MV-4-11 (cell line): ENCODE measurements around the gene C1orf87.

ENCODE experiments used
- DNase-seq: peaks from one replicate; lab custom pipeline; 2025; lab: John Stamatoyannopoulos, UW

C1orf87 gene

DNA sequence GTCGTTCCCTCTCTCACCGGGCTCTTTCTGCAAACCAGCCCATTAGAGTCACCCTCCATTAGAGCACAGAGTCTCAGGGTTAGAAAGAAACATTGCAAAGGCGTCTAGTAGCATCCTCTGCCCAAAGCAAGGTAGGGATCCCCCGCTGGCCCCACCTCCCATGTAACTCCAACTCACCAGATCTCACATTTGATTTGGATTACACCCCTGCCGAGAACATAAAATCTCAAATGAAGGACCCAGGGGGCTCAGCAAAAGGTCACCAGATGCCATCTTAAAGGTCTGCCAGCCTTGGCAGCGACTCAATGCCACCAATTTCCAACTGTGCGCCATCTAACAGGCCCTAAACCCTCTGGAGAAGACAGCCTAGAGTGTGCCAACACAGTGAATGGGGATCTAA is 14.1 kb downstream of the C1orf87 start:
- no peak for DNase-seq

DNA sequence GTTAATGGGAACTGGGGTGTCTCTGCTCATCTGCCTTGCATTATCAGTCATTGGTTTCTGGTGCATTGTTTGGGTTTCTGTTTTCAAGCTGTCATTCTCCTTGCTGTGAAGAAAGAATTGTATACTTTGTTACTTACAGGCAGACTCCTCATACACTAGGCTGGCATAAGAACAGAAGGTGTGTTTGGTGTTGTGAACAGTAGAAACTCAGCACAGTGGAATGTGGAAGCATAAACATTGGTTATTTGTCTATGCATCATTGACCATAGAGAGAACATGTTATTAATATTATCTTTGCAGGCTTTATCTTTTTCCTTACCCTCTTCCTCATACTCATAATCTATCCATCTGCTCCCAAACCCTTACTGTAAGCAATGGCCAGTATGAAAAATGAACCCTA is 18.2 kb downstream of the C1orf87 start:
- DNase-seq = no peak

DNA sequence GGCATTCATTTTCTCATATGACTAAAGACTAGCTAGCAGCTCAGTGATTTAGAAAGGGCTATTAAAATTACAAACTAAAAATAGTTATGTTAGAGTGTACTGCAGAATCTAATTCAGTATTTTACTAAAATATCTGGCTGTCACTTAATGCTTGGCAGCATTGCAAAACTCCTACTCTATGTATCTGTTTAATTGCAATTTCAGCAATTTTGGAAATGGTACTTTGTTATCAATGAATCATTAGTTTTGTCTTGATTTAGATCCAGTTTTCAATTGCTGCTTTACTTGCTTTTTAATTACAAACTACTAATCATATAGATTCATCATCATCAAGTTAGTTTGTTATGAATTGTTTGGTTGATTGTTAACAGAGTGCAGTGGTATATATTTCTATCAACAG is 19.2 kb downstream of the C1orf87 start:
- no peak for DNase-seq

DNA sequence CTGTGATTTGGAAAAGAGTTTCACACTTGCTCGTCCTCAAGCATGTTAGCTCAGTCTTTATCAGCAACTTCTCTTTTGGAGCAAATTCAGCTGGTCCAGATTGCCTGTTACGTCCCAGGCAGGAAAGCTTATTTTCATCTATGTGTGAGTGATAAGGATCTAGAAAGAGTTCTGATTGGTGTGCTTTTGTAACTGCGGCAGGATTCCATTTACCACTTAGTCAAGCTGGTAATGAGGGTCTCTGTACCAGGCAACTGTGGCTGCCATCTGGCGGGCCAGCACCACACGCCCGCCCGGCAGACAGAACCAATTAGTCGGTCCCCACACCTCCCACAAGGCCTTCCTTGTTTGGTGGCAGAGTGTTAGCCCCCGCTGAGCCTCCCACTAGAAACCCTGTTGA is 21.0 kb downstream of the C1orf87 start:
- no peak for DNase-seq

DNA sequence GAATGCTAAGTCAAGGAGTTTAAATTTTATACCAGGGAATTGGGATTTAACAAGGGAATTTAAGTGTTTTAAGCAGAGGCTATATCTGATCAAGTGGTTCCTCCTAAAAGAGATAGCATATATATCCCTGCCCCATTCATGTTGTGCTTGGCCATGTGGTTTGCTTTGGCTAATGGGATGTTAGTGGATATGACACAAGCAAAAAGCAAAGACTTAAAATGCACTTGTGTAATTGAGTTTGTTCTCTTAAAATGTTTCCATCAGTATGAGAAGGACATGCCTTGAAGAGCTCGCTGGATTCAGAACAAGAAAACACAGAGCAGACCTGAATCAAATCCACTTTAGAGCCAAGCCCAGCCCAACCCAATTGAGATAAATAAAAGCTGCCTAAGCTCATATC is 22.4 kb downstream of the C1orf87 start:
- no peak for DNase-seq

DNA sequence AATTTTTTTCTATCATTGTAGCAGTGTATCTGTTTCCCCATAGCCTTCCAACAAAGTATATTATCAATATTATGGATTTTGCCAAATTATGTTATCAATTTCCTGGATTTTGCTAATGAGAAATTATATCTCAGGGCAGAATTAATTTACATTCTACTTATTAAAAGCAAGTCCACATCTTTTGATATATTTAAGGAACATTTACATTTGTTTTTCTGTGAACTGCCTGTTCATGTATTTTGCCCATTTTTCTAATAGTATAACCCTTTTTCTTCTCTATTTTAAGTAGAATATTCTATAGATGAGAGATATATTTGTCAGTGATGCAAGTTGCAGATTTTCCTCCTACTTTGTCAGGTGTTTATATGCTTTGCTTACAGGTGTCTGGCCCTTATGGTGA is 24.4 kb downstream of the C1orf87 start:
- no peak for DNase-seq

DNA sequence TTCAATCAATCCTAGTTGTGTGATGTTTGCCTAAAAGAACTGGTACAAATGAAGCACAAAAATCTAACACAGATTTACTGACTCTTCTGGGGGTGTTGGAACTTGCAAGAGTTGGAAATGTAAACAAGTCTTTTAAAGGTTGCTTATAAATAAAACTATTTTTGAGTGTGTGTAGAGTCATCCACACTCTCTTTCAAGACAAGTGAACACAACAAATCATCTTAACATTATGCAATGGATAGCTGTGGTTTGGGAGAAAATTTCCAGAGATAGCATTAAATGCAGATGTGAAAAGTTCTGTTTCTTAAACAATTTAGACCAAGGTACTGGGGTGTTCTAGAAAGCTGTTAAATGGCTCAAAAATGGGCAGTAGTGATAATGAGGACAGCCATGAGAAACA is 28.7 kb downstream of the C1orf87 start:
- no peak for DNase-seq

DNA sequence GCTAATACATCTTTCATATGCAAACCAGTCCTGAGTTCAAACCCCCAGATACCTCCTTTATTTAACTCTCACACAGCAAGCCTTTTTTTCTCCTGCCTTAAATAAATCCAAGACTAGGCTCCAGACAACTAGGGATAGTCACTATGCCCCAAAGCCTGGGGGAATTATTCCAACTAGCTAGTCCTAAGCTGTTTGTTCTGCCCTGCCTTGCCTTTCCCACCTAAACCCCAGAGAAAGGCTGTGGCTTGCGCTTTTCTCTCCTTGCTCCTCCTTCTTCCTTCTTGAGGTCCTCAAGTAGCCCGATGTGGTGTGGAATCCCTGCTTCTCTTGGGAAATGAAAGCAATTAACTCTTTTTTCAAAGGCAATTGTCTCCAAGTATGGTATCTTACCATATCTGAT is 31.8 kb downstream of the C1orf87 start:
- DNase-seq = no peak

DNA sequence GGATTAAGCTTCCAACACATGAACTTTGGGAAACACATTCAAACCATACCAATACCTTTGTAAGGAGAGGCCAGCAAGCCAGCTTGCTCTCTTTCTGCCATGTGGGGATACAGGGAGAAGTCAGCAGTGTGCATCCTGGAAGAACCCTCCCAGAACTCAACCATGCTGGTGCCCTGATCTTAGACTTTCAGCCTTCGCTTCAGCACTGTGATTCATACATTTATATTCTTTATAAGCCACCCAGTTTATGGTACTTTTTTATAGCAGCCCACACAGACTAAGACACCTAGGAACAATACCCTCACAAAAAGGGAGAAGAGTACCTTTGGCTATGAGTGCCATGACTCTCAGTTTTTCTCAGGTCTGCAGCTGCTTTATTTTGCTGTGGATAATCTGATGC is 35.9 kb downstream of the C1orf87 start:
- no peak for DNase-seq

DNA sequence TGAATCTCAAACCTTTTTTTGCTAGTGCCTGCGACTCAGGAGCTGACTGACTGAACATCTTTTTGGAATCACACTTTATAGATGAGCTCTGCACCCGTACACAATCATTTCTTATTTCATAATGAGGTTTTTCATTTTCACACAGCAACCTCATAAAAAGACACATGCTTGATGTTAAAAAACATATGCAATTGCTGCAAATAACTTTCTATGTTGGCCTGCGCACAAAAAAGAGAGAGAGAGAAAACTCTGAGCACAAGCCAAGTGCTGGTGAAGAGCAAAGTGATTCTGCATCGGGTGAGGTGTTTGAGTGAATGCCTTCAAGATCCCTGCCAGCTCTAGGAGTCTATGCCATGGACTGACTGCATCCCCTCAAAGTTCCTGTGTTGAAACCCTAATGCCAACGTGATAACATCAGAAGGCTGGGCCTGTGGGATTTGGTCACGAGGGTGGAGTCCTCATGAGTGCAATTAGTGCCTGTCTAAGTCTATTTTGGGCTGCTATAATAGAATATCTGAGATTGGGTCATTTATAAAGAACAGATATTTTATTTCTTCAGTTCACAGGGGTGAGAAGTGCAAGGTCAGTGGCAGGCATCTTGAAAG is 36.6 kb downstream of the C1orf87 start:
- DNase-seq = no peak

DNA sequence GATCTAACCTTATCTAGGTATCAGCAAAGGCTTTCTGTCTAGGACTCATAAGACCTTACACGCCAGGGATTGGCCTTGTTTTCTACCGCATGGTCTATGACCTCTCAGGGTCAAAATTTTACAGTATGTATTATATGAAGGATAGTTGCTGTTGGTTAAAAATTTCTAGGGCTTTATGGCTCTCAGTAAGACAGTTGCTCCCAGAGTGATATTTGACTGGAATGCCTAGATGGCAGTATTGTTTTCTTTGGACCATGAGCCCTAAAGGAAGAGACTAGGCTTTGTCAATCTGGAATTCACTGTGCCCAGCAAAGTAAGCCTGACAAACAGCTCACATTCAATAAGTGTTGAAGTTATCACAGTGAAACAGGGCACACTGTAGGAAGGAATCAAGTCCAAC is 37.6 kb downstream of the C1orf87 start:
- DNase-seq = no peak

DNA sequence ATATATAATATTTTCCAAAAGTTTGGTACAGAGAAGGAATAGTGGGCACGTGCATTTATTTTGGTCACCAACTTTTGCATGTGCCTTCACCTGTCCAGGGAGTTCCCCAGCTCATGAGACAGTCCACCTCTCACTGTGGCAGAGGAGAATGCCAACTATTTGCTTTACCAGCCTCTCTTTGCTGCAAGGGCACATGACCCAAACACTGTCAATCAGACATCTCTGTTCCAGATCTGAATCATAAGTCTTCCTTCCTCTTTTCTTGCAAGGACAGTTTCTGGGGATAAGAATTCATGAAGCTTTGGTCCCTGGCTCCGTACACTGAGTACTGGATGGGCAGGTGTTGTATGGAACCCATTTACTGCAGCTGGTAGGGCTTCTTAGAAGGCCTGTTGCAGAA is 38.6 kb downstream of the C1orf87 start:
- DNase-seq = peak; percentile 62

DNA sequence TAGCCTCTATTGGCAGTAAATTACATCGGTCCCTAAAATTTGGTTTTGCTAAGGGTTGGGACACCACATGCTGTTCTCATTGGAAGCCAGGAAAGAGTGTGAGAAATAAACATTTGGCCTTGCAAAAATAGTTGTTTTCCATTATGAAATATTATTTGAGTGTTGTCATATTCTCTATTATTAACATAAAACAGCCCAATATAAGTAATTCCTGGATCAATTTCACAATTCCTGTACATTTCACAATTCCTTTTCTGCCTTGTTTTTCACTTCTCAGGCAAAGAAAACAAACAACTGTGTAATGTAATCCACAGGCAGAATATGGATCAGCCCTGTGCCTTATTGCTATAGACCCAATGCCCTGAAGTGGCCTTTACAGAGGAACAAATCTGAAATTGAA is 40.5 kb downstream of the C1orf87 start:
- no peak for DNase-seq

DNA sequence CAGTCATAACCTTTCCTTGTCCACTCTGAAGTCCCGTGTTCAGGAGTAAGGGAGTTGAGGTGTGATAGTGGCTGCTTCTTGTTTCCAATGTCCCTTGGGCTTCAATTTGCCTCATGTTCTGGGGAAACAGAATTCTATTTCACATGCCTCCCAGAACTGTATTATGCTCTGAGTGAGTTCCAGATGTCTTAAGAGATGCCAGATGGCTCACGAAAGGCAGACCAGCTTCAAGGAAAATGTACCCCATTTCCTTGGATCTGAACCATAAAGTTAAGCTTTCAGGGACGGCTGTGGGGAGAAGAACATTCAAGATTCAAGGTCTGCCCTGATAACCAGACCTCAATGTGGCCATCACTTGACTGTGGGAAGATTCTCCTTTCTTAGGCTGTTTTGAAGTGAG is 42.4 kb downstream of the C1orf87 start:
- no peak for DNase-seq

DNA sequence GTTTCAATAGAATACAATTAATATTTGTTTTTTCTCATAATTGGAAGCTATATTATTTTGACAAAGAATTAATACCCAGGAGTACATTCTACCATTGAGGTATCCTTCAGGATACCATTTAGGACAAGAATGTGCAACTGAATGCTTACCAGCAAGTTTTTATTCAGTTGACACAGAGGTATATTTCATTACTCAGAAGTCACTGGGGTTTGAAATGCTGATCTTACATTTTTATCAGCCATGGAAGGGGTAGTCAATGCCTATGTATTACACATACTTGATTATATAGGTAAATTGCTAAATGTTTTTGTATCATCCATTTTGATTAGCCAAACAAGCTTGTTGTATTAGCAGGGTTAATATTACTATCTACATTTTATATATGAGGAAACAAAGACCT is 48.0 kb downstream of the C1orf87 start:
- DNase-seq = no peak

DNA sequence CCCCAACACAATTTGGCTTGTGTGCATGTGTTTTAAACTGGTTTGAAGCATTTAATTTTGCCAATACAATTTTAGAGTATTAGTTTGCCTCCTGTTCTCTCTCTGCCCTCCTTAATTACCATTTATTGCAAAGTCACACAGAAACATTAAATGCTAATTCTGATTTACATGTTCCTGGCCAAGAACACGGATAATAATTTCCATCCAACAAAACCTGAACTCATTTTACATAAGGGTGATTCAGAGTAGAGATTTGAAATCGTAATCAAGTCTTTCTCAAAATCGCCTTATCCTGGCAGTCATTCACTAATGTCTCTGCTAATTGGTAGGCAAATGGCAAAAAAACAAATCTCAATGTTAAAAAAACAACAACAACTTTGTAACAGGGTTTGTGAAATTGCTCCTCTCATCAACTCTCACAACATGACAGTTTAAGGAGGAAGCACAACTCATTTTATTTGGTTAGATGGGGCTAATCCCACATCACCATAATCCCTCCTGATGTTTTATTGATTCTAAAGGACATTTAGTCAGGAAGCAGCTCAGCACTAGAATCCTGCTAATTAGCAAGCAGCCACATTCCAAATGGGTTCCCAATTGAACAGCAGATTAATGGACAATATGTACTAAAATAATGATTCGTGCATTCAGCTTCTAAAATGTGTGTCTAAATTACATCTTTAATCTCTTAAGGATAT is 55.9 kb downstream of the C1orf87 start:
- no peak for DNase-seq

DNA sequence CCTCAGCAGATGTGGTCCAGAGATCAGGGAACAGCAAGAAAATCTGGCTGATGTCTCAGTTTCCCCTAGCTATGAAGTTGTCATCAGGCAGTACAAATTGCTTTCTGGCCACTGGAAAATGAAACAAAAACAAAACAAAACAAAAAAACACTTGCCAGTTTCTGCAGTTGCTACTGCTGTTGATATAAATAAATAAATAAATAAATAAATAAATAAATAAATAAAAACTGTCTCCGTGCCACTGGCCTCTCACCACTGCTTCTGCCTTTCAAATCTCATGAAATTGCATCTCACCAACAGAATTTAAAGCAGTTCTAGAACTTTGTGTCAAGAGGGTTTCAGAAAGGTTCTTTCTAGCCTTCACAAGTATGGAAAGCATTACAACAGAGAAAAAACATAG is 62.9 kb downstream of the C1orf87 start:
- no peak for DNase-seq

DNA sequence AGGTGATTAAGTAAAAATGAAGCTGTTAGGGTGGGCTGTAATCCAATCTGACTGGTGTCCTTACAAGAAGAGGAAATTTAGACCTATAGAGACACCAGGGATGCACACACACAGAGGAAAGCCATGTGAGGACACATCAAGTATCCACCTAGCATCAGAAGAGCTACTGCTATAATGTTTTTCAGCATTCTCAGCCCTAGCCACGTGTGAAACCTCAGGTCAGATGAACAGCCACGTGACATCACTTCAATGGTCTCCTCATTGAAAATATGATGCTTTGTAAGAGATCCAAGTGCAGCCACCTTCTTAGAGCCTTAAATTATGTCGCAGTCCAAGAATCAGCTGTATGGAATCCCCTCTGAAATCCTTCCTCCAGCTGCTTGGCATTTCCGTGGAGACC is 65.1 kb downstream of the C1orf87 start:
- no peak for DNase-seq

DNA sequence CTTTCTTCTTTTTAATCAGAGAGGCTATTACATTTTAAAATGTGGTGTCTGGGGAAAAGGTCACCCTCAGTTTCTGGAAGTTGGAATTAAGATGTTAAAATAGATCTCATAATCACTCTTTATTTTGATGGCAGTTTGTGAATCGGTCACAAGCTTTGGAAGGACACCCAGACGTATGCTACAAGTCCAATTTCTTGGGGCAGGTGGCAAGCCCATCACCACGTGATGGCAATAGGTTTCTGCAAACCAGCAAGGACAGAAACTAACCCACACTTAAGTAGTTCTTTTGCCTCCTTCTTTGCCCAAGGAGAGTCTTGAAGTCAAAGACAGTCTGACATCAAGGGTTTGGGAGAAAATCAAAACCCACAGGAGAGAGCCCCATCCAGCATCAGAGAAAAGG is 72.9 kb downstream of the C1orf87 start:
- DNase-seq = no peak

DNA sequence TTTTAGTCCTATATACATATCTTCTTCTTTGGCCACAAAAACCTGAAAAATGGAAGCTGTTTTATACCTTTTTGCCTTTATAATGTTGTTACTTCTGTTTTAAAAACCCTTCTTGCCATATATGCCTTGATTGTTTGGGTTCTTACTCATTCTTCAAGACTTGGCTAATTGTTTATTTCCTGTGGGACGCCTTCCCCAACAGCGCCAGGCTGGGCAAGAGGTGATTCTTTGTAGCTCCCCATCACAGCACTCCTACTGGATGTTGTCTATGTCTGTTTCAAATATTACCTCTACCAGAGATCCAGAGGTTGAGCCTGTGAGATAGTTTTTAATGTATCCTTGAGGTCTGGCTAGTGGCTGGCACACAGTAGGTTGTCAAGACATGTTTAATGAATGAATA is 73.8 kb downstream of the C1orf87 start:
- no peak for DNase-seq

DNA sequence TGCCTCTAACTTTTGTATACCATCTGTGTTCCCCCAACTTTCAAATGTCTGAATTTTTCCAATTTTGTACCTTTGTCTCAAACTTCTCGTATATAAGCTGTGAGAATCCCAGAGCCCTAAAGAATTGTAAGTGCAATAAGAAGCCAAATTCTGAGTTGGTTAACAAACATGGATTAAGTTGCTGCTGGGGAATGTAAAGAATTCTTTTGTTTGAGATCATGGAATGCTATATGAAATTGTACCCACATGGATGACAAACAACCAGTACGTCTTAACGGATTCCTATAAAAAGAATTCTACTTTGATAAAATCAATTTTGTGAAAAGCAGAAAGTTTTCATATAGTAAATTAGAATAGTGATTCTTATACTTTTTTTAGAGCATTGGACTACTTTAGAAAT is 74.6 kb downstream of the C1orf87 start:
- DNase-seq = no peak

DNA sequence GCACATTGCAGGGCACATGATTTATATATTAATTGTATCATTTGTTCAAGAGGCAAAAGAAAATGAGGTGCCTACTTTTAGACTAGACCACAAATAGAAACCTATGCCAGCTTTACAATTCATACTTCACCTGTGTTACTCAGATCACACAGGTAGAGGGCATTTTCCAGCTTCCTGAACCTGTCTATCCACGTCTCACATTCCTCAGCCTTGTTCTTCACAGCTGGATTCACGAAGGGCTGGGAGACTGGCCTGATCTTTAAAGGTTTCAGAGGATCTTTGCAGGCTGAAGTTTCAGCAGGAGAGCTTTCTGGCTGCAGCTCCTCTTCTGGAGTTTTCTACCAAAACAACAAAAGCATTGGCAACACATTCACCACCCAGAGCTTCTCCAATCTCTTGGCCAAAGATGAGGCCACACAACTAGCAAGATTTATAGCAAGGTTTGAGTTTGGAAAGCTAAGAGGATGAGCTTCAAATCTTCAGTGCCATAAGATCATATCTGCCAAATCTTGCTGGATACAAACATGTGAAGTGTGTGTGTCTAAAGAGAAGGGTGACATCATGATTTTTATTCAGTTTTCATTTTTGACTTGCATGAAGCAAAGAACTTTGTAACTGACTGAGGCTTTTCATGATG is 76.0 kb downstream of the C1orf87 start:
- no peak for DNase-seq

DNA sequence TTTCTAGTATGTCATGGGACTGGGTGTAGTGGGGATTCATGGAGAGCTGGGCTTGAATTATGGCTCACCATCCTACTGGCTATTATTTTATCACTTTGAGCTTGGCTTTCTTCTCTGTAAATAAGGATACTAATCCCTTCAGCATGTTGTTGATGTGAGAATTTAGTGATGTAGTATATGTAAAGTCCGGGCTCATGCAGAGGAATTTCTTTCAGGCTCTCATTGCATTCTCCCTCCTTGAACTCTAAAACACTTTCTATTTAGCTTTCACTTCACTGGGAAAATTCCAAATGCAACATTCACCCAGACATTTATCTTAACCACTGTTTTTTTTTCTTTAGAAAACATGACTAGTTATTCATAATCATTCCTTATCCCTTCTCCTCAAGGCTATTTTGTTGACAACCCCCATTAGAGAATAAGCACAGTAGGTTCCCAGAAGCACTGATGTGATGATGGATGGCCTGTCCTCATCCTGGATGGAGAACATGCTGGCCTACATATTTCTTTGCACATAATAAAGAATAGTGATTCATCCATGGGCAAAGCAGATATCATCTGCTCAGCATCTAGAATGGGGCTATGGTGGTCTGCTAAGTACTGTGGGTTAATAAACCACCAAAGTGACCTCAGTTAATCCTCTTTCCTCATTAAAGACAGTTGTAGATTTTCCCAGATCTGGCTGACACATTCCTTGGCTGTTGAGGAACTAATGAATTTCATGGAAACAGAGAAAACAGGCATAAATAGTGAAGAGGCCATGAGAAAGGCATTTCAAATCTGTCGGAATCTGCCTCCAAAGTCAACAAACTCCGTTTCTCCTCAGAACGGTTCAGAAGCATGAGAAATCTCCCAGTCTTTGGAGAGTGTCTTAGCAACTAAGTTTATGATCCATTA is 79.0 kb downstream of the C1orf87 start:
- DNase-seq = no peak
